ENCODE measurements around the gene ALOX12B. TPM values are rescaled to one million over a fixed set of nuclear protein-coding genes. Genes with fewer than 3 reads are reported as not detected.
A peak's percentile ranks its signal among the peaks of the same experiment; 100 is the strongest.
"Not testable (repeated sequence)": the region's sequence is repeated elsewhere in the genome, so short reads cannot be mapped to it uniquely, and the experiment has no call there.

ALOX12B gene
- total RNA-seq, 1 donor from 2014 or later: not detected

DNA sequence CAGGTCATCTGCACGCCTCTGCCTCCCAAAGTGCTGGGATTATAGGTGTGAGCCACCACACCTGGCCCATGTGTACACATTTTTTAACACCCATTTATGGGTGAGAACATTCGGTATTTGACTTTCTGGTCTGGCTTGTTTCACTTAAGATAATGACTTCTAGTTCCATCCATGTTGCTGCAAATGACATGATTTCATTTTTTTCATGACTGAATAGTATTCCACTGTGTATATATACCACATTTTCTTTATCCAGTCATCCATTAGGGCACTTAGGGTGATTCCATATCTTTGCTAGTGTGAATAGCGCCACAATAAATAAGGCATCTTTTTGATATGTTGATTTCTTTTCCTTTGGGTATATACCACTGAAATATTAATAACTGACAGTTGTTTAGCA, 5.6 kb downstream of the ALOX12B start:
- TF ChIP-seq, protein P1, sequence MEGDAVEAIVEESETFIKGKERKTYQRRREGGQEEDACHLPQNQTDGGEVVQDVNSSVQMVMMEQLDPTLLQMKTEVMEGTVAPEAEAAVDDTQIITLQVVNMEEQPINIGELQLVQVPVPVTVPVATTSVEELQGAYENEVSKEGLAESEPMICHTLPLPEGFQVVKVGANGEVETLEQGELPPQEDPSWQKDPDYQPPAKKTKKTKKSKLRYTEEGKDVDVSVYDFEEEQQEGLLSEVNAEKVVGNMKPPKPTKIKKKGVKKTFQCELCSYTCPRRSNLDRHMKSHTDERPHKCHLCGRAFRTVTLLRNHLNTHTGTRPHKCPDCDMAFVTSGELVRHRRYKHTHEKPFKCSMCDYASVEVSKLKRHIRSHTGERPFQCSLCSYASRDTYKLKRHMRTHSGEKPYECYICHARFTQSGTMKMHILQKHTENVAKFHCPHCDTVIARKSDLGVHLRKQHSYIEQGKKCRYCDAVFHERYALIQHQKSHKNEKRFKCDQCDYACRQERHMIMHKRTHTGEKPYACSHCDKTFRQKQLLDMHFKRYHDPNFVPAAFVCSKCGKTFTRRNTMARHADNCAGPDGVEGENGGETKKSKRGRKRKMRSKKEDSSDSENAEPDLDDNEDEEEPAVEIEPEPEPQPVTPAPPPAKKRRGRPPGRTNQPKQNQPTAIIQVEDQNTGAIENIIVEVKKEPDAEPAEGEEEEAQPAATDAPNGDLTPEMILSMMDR (conservative IDR thresholded peaks at IDR 0.05): no peak
- H3K4me1 Mint-ChIP-seq (ENCODE audit: unreplicated experiment): no peaks in the 10 kb centered on the region
- H3K27ac Mint-ChIP-seq: peak overlapping the region; percentile 80
- H3K27me3 Mint-ChIP-seq: peaks cover 75% of the 10 kb centered on the region
- no peaks in the 10 kb centered on the region for H3K9me3 Mint-ChIP-seq
- peak overlapping the region; percentile 61 for H3K4me3 Mint-ChIP-seq
- no peak for DNase-seq (ENCODE audit: extremely low spot score, unreplicated experiment)
- no peaks in the 10 kb centered on the region for H3K36me3 Mint-ChIP-seq

DNA sequence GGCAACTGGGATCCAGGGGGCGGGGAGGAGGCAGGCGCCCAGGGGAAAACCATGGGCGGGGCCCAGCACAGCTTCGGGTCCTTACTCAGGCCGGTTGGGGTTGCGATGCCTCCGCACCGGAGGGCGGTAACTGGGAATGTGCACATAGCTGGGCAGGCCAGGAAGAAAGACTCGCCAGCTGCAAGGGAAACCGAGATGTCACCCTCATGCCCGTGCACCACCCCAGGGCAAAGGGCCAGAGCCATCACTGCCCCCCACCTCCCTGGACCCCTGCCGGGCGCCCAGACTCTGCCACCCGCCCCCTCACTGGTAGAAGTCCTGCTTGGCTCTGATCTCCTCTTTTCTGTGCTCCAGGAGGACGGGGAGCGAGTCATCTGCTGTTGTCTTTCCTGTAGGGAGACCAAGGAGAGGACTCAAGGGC, 6.7 kb downstream of the ALOX12B start:
- Mint-ChIP-seq H3K4me1 (ENCODE audit: unreplicated experiment) (no peaks in the 10 kb centered on the region), H3K27me3 (peaks cover 77% of the 10 kb centered on the region), H3K27ac (no peak overlapping the region), H3K4me3 (peak overlapping the region; percentile 87), H3K36me3 (no peaks in the 10 kb centered on the region), H3K9me3 (no peaks in the 10 kb centered on the region)
- TF ChIP-seq, protein P1 (conservative IDR thresholded peaks at IDR 0.05): no peak
- no peak for DNase-seq (ENCODE audit: extremely low spot score, unreplicated experiment)

DNA sequence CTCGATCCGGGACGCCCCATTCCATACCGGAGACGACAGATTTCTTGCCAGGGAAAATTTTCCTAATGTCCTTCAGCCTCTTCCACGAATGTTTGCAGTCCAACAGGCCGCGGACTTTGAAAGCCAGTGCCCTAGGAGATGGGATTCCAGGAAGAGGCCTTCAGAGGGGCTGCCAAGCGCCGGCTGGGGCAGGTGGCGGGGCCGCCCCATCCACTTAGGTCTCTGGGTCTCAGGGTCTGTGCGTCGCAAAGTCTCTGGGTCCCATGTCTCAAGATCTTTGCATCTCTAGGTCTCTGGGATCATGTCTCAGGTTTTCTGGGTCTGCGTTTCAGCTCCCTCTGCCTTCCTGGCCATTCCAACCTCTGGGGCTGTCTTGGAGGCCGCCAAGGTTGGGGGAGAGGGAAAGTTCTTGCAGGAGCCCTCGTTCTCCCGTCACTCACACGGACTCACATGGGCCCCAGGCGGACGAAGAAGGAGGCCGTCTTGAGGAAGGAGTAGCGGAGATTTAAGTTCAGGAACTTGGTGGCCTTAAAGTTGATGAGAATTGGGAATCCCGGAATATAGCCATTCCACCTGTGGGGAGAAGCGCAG, 7.2 kb downstream of the ALOX12B start:
- peaks cover 77% of the 10 kb centered on the region for H3K27me3 Mint-ChIP-seq
- no peak for DNase-seq (ENCODE audit: extremely low spot score, unreplicated experiment)
- no peaks in the 10 kb centered on the region for H3K9me3 Mint-ChIP-seq
- TF ChIP-seq, protein P1 (conservative IDR thresholded peaks at IDR 0.05): no peak
- no peak overlapping the region for H3K27ac Mint-ChIP-seq
- H3K36me3 Mint-ChIP-seq: no peaks in the 10 kb centered on the region
- H3K4me3 Mint-ChIP-seq: peak overlapping the region; percentile 87
- no peaks in the 10 kb centered on the region for H3K4me1 Mint-ChIP-seq (ENCODE audit: unreplicated experiment)

DNA sequence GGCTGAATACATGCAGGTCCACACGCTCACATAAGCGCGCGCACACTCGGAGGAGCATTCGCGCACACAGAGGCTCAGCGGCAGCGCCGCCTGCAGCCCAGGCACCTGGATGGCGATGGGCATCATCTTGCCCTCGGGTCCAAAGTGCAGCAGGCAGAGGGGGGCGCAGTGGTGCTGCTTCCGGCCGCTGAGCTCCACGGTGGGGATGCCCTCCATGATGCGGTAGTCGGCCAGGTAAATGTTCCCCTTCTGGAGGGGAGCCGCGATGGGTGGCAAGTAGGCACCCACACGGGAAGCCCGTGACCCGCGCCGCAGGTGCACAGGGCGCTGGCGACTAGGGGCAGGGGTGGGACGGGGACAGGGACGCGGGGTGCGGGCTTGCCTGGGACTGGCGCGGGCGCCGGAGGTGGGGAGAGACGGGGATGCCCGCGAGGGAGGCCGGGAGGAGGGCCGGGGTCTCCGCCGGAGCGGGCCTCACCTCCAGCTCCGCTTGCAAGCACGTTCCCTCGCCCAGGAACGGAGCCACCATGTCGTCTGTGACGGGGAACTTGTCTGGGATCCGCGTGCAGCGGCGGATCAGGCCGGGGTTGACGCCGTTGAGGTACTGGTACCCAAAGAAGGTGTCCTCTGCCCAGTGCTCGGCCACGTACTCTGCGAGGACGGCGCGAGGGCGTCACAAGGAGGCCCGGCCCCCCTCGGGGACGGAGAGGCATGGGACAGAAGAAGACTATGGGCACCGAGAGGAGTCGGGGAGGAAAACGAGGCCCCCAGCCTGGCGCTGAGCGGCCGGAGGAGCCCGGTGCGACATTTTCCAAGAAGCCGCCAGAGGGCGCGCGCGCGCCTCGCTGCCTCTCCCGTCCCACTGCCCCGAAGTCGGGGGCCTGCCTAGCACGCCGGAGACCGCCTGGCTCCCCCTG, 8.0 kb downstream of the ALOX12B start:
- TF ChIP-seq, protein P1 (conservative IDR thresholded peaks at IDR 0.05): peak; percentile 97
- H3K4me3 Mint-ChIP-seq: peak overlapping the region; percentile 87
- H3K27me3 Mint-ChIP-seq: peaks cover 81% of the 10 kb centered on the region
- H3K36me3 Mint-ChIP-seq: no peaks in the 10 kb centered on the region
- H3K4me1 Mint-ChIP-seq (ENCODE audit: unreplicated experiment): no peaks in the 10 kb centered on the region
- peak; percentile 86 for DNase-seq (ENCODE audit: extremely low spot score, unreplicated experiment)
- no peaks in the 10 kb centered on the region for H3K9me3 Mint-ChIP-seq
- H3K27ac Mint-ChIP-seq: no peak overlapping the region

DNA sequence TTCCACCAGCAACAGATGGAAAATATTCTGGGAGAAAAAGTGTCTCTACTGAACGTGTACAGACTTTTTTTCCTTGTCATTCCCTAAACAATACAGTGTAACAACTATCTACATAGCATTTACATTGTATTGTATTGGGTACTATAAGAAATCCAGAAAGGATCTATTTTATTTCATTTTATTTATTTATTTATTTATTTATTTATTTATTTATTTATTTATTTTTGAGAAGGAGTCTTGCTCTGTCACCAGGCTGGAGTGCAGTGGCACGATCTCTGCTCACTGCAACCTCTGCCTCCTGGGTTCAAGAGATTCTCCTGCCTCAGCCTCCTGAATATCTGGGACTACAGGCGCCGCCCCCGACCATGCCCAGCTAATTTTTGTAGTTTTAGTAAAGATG, 9.6 kb downstream of the ALOX12B start:
- not testable (repeated sequence) for H3K36me3 Mint-ChIP-seq; H3K27ac Mint-ChIP-seq; H3K4me1 Mint-ChIP-seq (ENCODE audit: unreplicated experiment); H3K9me3 Mint-ChIP-seq; DNase-seq (ENCODE audit: extremely low spot score, unreplicated experiment)
- peaks cover 89% of the 10 kb centered on the region for H3K27me3 Mint-ChIP-seq
- peak overlapping the region; percentile 65 for H3K4me3 Mint-ChIP-seq

Data from type B pancreatic cell (in vitro differentiated cells).